ENCODE data around the gene ADCY5. TPM values are rescaled to one million over a fixed set of nuclear protein-coding genes. Genes with fewer than 3 reads are reported as not detected.

The ADCY5 gene
- total RNA-seq, 1 donor from 2014 or later = 4.0 TPM

DNA sequence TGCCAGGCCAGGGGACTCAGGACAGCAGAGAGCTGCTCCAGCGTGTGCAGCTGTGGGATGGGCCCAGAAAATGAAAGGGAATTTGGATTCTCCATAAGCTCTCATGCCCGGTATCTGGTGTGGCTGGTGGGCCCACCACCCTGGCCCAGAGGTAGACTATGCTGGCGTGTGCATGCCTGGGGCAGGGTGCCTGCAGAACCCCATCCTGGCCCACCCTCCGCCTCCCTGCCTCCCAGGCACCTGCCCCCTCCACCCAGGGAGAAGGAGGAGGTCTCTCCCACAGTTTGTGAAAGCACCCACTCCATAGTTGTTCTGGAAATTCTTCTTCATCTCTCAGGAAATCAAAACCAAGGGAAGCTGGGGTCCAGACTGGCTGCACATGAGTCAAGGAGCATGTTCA, 112.9 kb downstream of the ADCY5 start:
- H3K4me1 ChIP-seq = no peaks in the 10 kb centered on the region
- intact Hi-C loops (cut with DNase I) = no loop called here
- H3K27ac ChIP-seq = no peak overlapping the region
- H3K36me3 ChIP-seq = no peaks in the 10 kb centered on the region
- no peak overlapping the region for H3K4me3 ChIP-seq
- no peak for ATAC-seq
- H3K9me3 ChIP-seq = no peaks in the 10 kb centered on the region
- no peaks in the 10 kb centered on the region for H3K27me3 ChIP-seq
- DNase-seq = no peak
- TF ChIP-seq, protein P1, sequence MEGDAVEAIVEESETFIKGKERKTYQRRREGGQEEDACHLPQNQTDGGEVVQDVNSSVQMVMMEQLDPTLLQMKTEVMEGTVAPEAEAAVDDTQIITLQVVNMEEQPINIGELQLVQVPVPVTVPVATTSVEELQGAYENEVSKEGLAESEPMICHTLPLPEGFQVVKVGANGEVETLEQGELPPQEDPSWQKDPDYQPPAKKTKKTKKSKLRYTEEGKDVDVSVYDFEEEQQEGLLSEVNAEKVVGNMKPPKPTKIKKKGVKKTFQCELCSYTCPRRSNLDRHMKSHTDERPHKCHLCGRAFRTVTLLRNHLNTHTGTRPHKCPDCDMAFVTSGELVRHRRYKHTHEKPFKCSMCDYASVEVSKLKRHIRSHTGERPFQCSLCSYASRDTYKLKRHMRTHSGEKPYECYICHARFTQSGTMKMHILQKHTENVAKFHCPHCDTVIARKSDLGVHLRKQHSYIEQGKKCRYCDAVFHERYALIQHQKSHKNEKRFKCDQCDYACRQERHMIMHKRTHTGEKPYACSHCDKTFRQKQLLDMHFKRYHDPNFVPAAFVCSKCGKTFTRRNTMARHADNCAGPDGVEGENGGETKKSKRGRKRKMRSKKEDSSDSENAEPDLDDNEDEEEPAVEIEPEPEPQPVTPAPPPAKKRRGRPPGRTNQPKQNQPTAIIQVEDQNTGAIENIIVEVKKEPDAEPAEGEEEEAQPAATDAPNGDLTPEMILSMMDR (IDR thresholded peaks at IDR 0.05) = no peak

DNA sequence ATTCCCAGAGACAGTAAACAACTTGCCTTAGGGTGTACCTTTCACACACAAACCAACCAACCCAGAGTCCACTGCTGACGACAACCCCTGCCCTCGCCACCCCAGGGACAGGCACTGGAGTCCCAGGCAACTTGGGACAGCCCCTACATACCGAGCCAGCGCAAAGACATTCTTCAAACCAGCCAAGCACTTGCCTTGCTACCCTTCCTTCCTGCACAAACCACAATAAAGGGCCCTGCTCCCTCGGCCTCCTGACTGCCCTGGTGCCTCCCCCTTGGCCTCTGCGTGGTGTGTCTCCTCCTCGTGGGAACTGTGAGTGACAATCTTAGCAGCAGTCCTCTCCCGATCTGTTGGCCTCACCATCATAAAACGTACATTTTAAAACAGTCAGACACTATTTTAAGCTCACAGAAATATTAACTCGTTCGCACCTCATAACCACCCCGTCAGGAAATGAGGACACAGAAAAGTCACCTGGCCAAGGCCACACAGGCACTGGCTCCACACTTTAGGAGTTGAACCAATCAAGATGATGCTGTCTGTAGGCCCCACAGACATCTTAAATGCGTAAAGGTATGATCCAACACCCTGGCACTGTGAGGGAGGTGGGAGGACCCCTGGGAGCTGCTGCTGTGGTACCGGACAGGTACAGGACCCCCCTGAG, 113.8 kb downstream of the ADCY5 start:
- ATAC-seq (no peak), DNase-seq (peak; percentile 38)
- no peak overlapping the region for H3K27ac ChIP-seq

DNA sequence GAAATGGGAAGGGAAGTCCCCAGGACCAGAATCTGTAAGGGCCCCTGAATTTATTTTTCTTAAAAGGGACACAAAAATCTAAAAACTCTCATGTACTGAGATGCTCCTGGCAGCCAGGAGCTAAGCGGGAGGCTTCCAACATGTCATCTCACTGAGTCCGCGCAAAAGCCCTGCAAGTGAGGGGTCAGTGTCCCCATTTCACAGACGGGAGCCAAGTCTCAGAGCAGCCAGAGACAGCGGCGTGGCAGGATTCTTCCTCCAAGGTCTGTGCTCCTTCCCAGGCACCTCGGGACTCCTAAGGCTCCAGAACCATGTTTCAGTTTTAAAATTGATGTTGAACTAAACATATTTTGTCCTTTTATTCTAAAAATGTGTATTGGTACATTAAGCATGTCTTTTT, 114.8 kb downstream of the ADCY5 start:
- Histone ChIP-seq H3K36me3 (no peaks in the 10 kb centered on the region), H3K4me1 (no peaks in the 10 kb centered on the region), H3K27me3 (no peaks in the 10 kb centered on the region), H3K4me3 (no peak overlapping the region), H3K9me3 (no peaks in the 10 kb centered on the region), H3K27ac (no peak overlapping the region)
- DNase-seq (peak; percentile 10), ATAC-seq (no peak)
- intact Hi-C loops (cut with DNase I) = no loop called here
- TF ChIP-seq, protein P1 (IDR thresholded peaks at IDR 0.05) = no peak

More for the DNA sequence above, 113.8 kb downstream of the ADCY5 start:
- TF ChIP-seq, protein P1 (IDR thresholded peaks at IDR 0.05) = no peak
- H3K9me3 ChIP-seq = no peaks in the 10 kb centered on the region
- no peak overlapping the region for H3K4me3 ChIP-seq
- H3K27me3 ChIP-seq = no peaks in the 10 kb centered on the region
- intact Hi-C loops (cut with DNase I) = no loop called here
- H3K36me3 ChIP-seq = no peaks in the 10 kb centered on the region
- H3K4me1 ChIP-seq = no peaks in the 10 kb centered on the region

DNA sequence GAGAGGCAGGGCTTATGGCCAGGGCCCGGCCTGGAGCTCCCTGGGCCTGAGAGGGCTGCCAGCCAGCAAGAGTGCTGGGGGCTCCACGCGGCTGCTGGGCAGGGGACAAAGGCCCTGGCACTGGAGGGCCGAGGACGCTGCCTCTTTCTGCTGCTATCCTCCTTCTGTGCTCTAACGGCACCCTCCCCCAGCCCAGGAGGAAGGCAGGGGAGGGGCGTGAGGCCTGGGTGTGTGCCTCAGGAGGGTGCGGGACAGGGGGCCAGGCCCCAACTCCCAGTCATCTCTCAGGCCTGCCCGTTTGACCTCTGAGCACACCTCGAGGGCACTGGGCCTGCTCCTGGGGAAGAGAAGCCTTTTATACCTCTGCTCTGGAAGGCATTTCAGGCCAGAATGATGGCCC, 115.5 kb downstream of the ADCY5 start:
- Histone ChIP-seq H3K27ac (no peak overlapping the region), H3K4me1 (no peaks in the 10 kb centered on the region), H3K9me3 (no peaks in the 10 kb centered on the region), H3K27me3 (no peaks in the 10 kb centered on the region), H3K4me3 (no peak overlapping the region), H3K36me3 (no peaks in the 10 kb centered on the region)
- intact Hi-C loops (cut with DNase I) = no loop called here
- ATAC-seq (no peak), DNase-seq (peak; percentile 45)
- TF ChIP-seq, protein P1 (IDR thresholded peaks at IDR 0.05) = no peak

DNA sequence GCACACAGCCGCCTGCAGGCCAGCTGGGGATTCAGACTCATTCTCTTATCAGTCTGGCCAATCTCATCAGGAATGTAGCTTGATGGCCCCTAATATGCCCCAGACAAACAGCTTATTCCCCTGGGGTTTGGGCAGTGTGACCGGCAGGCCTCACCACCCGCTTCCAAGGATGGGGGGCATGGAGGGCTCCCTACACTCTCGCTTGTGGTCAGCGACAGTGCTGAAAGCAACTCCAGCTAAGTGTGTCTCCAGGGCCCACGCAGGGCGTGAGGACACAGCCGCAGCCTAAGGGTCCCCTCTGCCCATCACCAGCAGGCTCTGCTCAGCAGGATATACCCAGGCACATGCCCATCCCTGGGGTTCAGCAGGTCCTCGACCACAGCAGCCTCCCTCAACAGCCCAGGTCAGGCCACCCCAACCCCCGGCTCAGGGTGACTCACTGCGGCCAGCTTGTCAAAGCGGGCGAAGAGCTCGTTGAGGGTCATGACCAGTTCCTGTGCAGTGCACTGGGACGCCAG, 116.7 kb downstream of the ADCY5 start:
- TF ChIP-seq, protein P1 (IDR thresholded peaks at IDR 0.05) = no peak
- no peak for ATAC-seq
- DNase-seq = peak; percentile 64

More for the DNA sequence above, 116.7 kb downstream of the ADCY5 start:
- Histone ChIP-seq H3K27ac (no peak overlapping the region), H3K36me3 (no peaks in the 10 kb centered on the region), H3K27me3 (no peaks in the 10 kb centered on the region), H3K4me1 (no peaks in the 10 kb centered on the region), H3K9me3 (no peaks in the 10 kb centered on the region), H3K4me3 (no peak overlapping the region)
- intact Hi-C loops (cut with DNase I) = no loop called here
